Measurements from ENCODE around the gene ZKSCAN2.

DNA sequence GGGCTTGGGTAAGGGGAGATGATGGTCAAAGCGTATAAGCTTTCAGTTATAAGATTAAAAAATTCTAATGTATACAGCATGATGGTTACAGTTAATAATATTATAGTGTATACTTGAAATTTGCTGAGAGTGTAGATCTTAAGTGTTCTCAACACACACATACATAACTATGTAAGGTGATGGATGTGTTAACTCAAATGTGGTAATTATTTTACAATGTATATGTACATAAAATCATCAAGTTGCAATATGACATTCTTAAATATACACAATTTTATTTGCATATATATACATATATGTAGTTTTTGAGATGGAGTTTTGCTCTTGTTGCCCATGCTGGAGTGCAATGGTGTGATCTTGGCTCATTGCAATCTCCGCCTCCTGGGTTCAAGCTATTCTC lies 7.2 kb downstream of the ZKSCAN2 start:
- TF ChIP-seq, protein P1, sequence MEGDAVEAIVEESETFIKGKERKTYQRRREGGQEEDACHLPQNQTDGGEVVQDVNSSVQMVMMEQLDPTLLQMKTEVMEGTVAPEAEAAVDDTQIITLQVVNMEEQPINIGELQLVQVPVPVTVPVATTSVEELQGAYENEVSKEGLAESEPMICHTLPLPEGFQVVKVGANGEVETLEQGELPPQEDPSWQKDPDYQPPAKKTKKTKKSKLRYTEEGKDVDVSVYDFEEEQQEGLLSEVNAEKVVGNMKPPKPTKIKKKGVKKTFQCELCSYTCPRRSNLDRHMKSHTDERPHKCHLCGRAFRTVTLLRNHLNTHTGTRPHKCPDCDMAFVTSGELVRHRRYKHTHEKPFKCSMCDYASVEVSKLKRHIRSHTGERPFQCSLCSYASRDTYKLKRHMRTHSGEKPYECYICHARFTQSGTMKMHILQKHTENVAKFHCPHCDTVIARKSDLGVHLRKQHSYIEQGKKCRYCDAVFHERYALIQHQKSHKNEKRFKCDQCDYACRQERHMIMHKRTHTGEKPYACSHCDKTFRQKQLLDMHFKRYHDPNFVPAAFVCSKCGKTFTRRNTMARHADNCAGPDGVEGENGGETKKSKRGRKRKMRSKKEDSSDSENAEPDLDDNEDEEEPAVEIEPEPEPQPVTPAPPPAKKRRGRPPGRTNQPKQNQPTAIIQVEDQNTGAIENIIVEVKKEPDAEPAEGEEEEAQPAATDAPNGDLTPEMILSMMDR (IDR thresholded peaks at IDR 0.05) = no peak
- no peak for TF ChIP-seq EZH2 (IDR thresholded peaks at IDR 0.05)
- TF ChIP-seq EZH2phosphoT487 (IDR thresholded peaks at IDR 0.05) = no peak
